Transverse colon (tissue), 3 donors: ENCODE measurements around the gene MS4A3.

ENCODE experiments used
- EP300 ChIP-seq: sonication (generic); formaldehyde crosslinking; IDR thresholded peaks from one replicate; pipeline ENCODE4 v1.6.1; 2017; ENCODE audit warnings: antibody characterized with exemption, low read depth
- POLR2AphosphoS5 ChIP-seq, 3 donors: sonication (generic); formaldehyde crosslinking; IDR thresholded peaks; one replicate each; pipeline ENCODE4 v1.6.1; 2016; ENCODE audit warnings: antibody characterized with exemption in 3 of 3

DNA sequence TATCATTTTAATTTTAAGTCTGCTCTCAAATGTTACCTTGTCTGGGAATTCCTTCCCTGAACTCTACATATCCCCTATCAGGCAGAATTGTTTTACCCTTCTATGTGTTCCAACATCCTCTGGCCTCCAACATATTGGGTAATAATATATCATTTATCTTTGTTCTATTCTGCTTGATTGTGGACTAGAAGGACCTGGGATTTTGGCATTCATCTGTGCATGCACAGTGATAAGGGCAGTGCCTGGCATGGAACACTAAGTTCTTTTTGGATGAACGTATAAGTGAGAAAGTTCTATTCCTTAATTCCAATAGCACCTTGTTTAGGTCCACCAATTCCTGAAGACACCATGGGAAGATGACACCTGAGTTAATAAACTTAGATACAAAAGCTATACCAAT lies 30.8 kb downstream of the MS4A3 start:
- TF ChIP-seq POLR2AphosphoS5 (IDR thresholded peaks at IDR 0.05) (no peak), EP300 (no peak)
